Measurements from ENCODE around the gene FHAD1. TPM values are rescaled to one million over a fixed set of nuclear protein-coding genes. Genes with fewer than 3 reads are reported as not detected.
"Not testable (repeated sequence)": the region's sequence is repeated elsewhere in the genome, so short reads cannot be mapped to it uniquely, and the experiment has no call there.

Gene FHAD1
- total RNA-seq, 1 donor from 2014 or later: 0.21 TPM

DNA sequence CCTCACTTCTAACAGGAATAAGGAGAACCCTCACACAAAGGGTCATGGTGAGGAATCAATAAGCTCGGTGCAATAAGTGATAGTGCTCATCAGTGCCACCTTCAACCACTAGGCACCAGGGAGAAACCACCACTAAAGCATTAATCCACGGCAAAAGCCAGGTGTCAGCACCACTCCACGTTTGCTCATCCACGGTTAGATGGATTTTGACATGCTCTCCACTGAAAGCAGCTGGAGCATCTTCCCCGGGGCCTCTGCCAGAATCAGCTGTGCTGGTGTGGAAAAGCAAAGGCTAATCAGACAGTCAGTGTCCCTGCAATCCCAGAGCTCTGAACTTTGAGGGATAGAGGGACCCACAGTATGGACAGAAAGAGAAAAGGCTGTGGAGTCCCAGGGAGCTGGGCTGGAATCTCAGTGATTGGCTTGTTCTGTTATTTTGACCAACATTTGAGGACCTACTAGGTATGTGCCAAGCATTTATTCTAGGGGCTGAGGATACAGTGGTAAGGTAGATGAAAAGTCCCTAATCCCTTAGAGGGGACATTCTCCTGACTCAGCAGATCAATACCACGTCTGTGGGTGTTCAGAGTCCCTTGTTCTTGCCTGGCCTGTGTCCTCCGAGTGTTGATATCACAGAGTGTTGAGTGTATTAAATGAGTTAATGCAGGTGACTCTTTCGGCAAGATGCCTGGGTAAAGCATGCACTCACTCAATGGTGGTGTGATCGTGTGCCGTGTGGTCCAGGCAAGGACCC, 41.3 kb downstream of the FHAD1 start:
- no peaks in the 10 kb centered on the region for H3K27me3 ChIP-seq (ENCODE audit: control insufficient read depth, insufficient read depth, low read length)
- DNase-seq (ENCODE audit: low read depth): no peak
- H3K36me3 ChIP-seq (ENCODE audit: control insufficient read depth, insufficient read depth, low read length): no peaks in the 10 kb centered on the region
- TF ChIP-seq, protein P1, sequence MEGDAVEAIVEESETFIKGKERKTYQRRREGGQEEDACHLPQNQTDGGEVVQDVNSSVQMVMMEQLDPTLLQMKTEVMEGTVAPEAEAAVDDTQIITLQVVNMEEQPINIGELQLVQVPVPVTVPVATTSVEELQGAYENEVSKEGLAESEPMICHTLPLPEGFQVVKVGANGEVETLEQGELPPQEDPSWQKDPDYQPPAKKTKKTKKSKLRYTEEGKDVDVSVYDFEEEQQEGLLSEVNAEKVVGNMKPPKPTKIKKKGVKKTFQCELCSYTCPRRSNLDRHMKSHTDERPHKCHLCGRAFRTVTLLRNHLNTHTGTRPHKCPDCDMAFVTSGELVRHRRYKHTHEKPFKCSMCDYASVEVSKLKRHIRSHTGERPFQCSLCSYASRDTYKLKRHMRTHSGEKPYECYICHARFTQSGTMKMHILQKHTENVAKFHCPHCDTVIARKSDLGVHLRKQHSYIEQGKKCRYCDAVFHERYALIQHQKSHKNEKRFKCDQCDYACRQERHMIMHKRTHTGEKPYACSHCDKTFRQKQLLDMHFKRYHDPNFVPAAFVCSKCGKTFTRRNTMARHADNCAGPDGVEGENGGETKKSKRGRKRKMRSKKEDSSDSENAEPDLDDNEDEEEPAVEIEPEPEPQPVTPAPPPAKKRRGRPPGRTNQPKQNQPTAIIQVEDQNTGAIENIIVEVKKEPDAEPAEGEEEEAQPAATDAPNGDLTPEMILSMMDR (IDR thresholded peaks at IDR 0.05; ENCODE audit: insufficient read depth, low read length, poor library complexity, severe bottlenecking): no peak
- no peak overlapping the region for H3K4me3 ChIP-seq (ENCODE audit: low read depth, low read length)

DNA sequence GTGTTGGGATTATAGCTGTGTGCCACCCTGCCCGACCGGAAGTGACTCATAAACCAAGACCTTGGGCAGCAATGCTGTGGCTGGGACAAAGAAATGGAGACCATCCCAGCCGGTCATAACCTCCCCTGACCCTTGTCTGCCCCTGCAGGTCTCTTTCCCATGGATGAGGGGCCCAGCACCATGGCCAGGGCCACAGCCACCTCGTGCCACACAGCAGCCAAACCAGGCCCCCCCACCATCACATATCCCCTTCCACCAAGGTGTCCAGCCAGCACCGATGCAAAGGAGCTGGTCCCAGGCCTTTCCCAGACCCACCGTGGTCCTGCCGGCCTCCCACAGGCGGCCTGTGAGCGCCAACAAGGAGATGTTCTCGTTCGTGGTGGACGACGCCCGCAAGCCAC, 42.2 kb downstream of the FHAD1 start:
- TF ChIP-seq, protein P1 (IDR thresholded peaks at IDR 0.05; ENCODE audit: insufficient read depth, low read length, poor library complexity, severe bottlenecking): no peak
- Histone ChIP-seq H3K4me3 (ENCODE audit: low read depth, low read length) (no peak overlapping the region), H3K27me3 (ENCODE audit: control insufficient read depth, insufficient read depth, low read length) (no peaks in the 10 kb centered on the region), H3K36me3 (ENCODE audit: control insufficient read depth, insufficient read depth, low read length) (no peaks in the 10 kb centered on the region)
- DNase-seq (ENCODE audit: low read depth): no peak

DNA sequence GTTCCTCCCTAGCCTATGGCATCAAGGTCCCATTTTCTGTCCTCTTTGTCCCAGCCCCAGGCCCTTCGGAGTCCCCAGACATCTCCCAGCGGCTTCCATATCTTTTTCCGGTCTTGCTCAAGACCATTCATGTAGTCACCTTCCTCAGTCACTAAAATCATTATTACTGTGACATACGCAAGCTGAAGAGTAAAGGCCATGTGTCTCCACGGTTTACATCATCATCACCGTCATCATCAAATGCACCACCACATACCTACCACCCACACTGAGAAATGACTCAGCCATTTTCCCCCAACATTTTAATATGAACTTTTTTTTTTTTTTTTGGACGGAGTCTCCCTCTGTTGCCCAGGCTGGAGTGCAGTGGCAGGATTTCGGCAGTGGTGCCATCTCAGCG, 43.4 kb downstream of the FHAD1 start:
- Histone ChIP-seq H3K36me3 (ENCODE audit: control insufficient read depth, insufficient read depth, low read length) (no peaks in the 10 kb centered on the region), H3K27me3 (ENCODE audit: control insufficient read depth, insufficient read depth, low read length) (no peaks in the 10 kb centered on the region), H3K4me3 (ENCODE audit: low read depth, low read length) (no peak overlapping the region)
- TF ChIP-seq, protein P1 (IDR thresholded peaks at IDR 0.05; ENCODE audit: insufficient read depth, low read length, poor library complexity, severe bottlenecking): no peak
- DNase-seq (ENCODE audit: low read depth): no peak

DNA sequence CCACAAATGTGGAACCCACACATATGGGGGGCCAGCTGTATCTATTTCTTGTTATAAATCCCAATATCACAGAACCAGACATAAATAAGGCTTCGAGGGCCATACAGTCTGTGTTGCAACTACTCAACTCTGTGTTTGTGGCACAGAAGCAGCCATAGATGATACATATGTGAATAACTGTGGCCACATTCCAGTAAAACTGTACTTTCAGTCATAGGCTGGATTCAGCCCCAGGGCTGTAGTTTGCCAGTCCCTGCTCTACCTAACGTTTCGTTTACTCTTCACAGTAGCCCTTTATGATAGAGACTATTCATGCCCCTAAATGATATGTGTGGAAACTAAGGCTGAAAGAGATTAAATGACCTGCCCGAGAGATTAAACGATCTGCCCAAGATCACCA, 48.7 kb downstream of the FHAD1 start:
- TF ChIP-seq, protein P1 (IDR thresholded peaks at IDR 0.05; ENCODE audit: insufficient read depth, low read length, poor library complexity, severe bottlenecking): no peak
- no peaks in the 10 kb centered on the region for H3K27me3 ChIP-seq (ENCODE audit: control insufficient read depth, insufficient read depth, low read length)
- H3K36me3 ChIP-seq (ENCODE audit: control insufficient read depth, insufficient read depth, low read length): peaks cover 1% of the 10 kb centered on the region
- no peak overlapping the region for H3K4me3 ChIP-seq (ENCODE audit: low read depth, low read length)
- no peak for DNase-seq (ENCODE audit: low read depth)

DNA sequence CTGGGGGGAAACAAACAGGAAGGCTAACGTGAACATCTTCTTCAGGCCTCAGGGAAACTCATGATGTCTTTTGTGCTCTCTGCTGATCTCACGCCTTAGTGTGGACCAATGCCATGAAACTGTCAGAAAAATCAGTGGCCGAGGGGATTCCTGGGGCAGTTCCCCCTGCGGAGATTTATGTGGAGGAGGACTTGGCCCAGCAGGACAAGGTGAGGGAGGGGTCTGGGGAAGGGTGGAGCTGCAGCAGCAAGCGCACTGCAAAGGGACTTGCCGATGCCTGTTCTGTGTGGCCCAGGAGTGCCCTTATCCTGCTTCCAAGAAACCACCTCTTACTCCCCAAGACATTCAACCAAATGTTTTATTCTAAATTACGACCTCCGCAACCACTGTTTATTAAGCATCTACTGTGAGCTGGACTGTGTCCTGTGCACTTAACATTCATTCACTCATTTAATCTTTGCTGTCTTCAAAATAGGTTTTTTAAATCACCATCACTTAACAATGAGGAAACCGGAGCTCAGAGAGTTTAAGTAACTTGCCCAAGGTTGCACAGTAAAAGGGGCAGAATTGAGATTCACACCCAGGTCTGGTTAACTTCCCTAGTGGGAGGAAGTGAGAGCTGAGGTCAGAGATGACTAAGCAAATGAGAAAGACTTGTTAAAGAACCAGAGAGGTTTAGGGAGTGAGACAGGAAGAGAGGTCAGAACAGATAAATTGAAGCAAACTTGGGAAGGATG, 49.7 kb downstream of the FHAD1 start:
- no peak overlapping the region for H3K4me3 ChIP-seq (ENCODE audit: low read depth, low read length)
- TF ChIP-seq, protein P1 (IDR thresholded peaks at IDR 0.05; ENCODE audit: insufficient read depth, low read length, poor library complexity, severe bottlenecking): no peak
- no peak for DNase-seq (ENCODE audit: low read depth)

DNA sequence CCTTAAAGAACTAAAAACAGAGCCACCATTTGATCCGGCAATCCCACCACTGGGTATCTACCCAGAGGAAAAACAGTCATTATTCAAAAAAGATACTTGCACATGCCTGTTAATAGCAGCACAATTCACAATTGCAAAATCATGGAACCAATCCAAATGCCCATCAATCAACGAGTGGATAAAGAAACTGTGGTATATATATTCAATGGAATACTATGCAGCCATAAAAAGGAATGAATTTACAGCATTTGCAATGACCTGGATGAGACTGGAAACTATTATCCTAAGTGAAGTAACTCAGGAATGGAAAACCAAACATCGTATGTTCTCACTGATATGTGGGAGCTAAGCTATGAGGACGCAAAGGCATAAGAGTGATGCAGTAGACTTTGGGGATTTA, 51.0 kb downstream of the FHAD1 start:
- not testable (repeated sequence) for H3K36me3 ChIP-seq (ENCODE audit: control insufficient read depth, insufficient read depth, low read length); H3K4me3 ChIP-seq (ENCODE audit: low read depth, low read length); H3K27me3 ChIP-seq (ENCODE audit: control insufficient read depth, insufficient read depth, low read length); DNase-seq (ENCODE audit: low read depth)

More for the DNA sequence above, 49.7 kb downstream of the FHAD1 start:
- H3K36me3 ChIP-seq (ENCODE audit: control insufficient read depth, insufficient read depth, low read length): peaks cover 1% of the 10 kb centered on the region
- H3K27me3 ChIP-seq (ENCODE audit: control insufficient read depth, insufficient read depth, low read length): no peaks in the 10 kb centered on the region
